ENCODE measurements around the gene RPL18. TPM values are rescaled to one million over a fixed set of nuclear protein-coding genes. Genes with fewer than 3 reads are reported as not detected.
A peak's percentile ranks its signal among the peaks of the same experiment; 100 is the strongest.

Gene RPL18
- total and polyA plus RNA-seq, 5 donors = 606 to 965 (median 705) TPM

GRCh38 chr19:48611872-48612271 lies 7.1 kb downstream of the RPL18 start:
- H3K27me3 ChIP-seq (ENCODE audit: control insufficient read depth, insufficient read depth) = no peaks in the 10 kb centered on the region
- H3K9me3 ChIP-seq (ENCODE audit: control insufficient read depth, low read length) = no peaks in the 10 kb centered on the region
- ATAC-seq = no peak
- no peaks in the 10 kb centered on the region for H3K4me1 ChIP-seq (ENCODE audit: control insufficient read depth, insufficient read depth, low read length)
- no peak overlapping the region for H3K4me3 ChIP-seq (ENCODE audit: low read length)
- 89% methylated on average over 14 of the region's 14 CpGs for WGBS
- intact Hi-C loops (cut with DNase I) = no loop called here
- DNase-seq = peak in 1 of 3 donors; percentile 24
- H3K27ac ChIP-seq (ENCODE audit: low read length) = no peak overlapping the region

DNA sequence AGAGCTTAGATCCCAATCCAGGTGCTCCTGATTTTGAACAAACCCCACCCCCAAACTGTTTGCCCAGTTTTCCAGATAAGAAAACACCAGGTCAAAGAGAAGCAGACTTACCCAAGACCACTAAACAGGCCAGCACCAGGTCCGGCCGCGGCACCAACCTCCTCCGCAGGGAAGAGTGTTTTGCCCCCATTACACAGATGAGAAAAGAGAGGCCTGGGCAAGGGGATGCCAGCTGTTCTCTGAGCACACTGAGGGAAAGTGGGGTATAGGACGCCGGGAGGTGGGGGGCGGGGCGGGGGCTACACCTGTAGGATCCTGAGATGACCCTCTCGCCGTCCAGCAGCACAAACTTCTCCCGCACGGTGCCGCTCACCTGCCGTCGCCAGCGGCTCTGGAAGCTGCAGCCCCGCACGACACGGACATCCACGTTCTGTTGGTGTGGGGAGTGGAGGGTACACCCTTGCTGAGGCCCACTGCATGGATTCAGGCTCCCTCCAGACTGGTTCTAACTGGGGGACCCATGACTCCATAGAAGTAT lies 9.3 kb downstream of the RPL18 start:
- Histone ChIP-seq H3K27me3 (ENCODE audit: control insufficient read depth, insufficient read depth) (no peaks in the 10 kb centered on the region), H3K4me3 (ENCODE audit: low read length) (no peak overlapping the region), H3K9me3 (ENCODE audit: control insufficient read depth, low read length) (no peaks in the 10 kb centered on the region), H3K27ac (ENCODE audit: low read length) (no peak overlapping the region), H3K4me1 (ENCODE audit: control insufficient read depth, insufficient read depth, low read length) (no peaks in the 10 kb centered on the region)
- DNase-seq (no peak), ATAC-seq (no peak)
- 93% methylated on average over 20 of the region's 20 CpGs for WGBS
- intact Hi-C loops (cut with DNase I) = no loop called here

DNA sequence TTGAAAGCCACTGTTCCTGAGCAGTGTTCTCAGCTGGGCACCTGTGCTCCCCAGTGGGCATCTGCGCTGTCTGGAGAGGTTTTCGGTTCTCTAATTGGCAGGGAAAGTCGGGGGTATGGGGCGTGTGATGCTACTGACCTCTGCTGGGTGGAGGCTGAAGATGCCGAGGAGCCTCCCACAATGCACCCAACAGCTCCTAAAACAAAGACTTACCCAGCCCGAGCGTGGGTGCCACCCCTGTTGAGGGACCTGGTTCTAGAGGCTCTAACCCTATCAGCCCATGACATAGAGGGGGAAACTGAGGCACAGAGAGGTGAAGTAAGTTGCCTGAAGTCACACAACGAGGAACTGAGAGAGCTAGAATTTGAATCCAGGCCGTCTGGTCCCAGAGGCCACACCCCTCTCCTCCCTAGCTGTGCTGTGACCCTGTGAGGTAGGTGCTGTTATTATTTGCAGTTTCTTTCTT lies 10.1 kb downstream of the RPL18 start:
- no peak overlapping the region for H3K4me3 ChIP-seq (ENCODE audit: low read length)
- H3K27me3 ChIP-seq (ENCODE audit: control insufficient read depth, insufficient read depth) = no peaks in the 10 kb centered on the region
- no peaks in the 10 kb centered on the region for H3K4me1 ChIP-seq (ENCODE audit: control insufficient read depth, insufficient read depth, low read length)
- peak in 1 of 3 donors; percentile 70 for DNase-seq
- WGBS = 22% methylated on average over 9 of the region's 9 CpGs
- H3K9me3 ChIP-seq (ENCODE audit: control insufficient read depth, low read length) = no peaks in the 10 kb centered on the region
- ATAC-seq = peak; percentile 17 to 22
- no peak overlapping the region for H3K27ac ChIP-seq (ENCODE audit: low read length)
- intact Hi-C loops (cut with DNase I) = no loop called here

DNA sequence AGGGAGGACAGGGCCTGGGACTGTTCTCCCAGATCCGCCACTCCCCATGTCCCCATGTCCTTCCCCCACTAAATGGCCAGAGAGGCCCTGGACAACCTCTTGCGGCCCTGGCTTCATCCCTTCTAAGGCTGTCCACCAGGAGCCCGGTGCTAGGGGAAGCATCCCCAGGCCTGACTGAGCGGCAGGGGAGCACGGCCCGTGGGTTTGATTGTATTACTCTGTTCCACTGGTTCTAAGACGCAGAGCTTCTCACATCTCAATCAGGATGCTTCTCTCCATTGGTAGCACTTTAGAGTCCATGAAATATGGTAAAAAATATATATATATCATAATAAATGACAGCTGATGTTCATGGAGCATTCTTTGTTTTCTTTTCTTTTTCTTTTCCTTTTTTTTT lies 11.6 kb downstream of the RPL18 start:
- no peaks in the 10 kb centered on the region for H3K27me3 ChIP-seq (ENCODE audit: control insufficient read depth, insufficient read depth)
- H3K27ac ChIP-seq (ENCODE audit: low read length) = no peak overlapping the region
- intact Hi-C loops (cut with DNase I) = no loop called here
- H3K4me3 ChIP-seq (ENCODE audit: low read length) = no peak overlapping the region
- H3K4me1 ChIP-seq (ENCODE audit: control insufficient read depth, insufficient read depth, low read length) = no peaks in the 10 kb centered on the region
- WGBS = 84% methylated on average over 7 of the region's 7 CpGs
- ATAC-seq = no peak
- DNase-seq = no peak
- no peaks in the 10 kb centered on the region for H3K9me3 ChIP-seq (ENCODE audit: control insufficient read depth, low read length)

GRCh38 chr19:48606463-48607358 lies 12.3 kb downstream of the RPL18 start, which contains the start of gene SPACA4:
SPACA4 (plus strand) TSS chr19:48606742; CDS start chr19:48606979, 237 bp downstream.
- Histone ChIP-seq H3K4me3 (ENCODE audit: low read length) (no peak within 1 kb of the TSS), H3K27me3 (ENCODE audit: control insufficient read depth, insufficient read depth) (no peaks in the 10 kb centered on the region), H3K9me3 (ENCODE audit: control insufficient read depth, low read length) (no peaks in the 10 kb centered on the region), H3K27ac (ENCODE audit: low read length) (no peak within 1 kb of the TSS), H3K4me1 (ENCODE audit: control insufficient read depth, insufficient read depth, low read length) (no peaks in the 10 kb centered on the region)
- ATAC-seq (peak in 1 of 2 donors; percentile 6), DNase-seq (no peak)
- intact Hi-C loops (cut with DNase I) = no loop called here
- WGBS = 86% methylated on average over 39 of the region's 39 CpGs

DNA sequence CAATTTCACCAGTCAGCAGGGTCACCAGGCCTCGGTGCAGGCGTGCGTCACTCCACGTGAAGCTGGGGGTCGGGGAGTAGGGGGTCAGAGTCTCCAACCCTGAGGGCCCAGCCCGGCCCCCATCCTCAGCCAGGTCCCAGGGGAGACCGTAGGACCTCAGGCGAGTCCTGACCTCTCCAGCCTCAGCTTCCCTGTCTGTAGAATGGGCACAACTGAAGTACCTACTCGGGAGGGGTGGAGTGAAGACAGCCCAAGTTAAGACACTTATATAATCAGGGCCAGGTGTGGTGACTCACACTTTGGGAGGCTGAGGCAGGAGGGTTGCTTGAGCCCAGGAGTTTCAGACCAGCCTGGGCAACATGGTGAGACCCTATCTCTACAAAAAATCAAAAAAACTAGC lies 15.1 kb downstream of the RPL18 start:
- no peaks in the 10 kb centered on the region for H3K9me3 ChIP-seq (ENCODE audit: control insufficient read depth, low read length)
- no peak overlapping the region for H3K4me3 ChIP-seq (ENCODE audit: low read length)
- no peak overlapping the region for H3K27ac ChIP-seq (ENCODE audit: low read length)
- intact Hi-C loops (cut with DNase I) = no loop called here
- WGBS = 89% methylated on average over 9 of the region's 9 CpGs
- no peak for DNase-seq
- ATAC-seq = no peak
- H3K4me1 ChIP-seq (ENCODE audit: control insufficient read depth, insufficient read depth, low read length) = no peaks in the 10 kb centered on the region
- H3K27me3 ChIP-seq (ENCODE audit: control insufficient read depth, insufficient read depth) = no peaks in the 10 kb centered on the region

GRCh38 chr19:48603449-48603848 lies 15.5 kb downstream of the RPL18 start:
- Histone ChIP-seq H3K27me3 (ENCODE audit: control insufficient read depth, insufficient read depth) (no peaks in the 10 kb centered on the region), H3K4me1 (ENCODE audit: control insufficient read depth, insufficient read depth, low read length) (no peaks in the 10 kb centered on the region), H3K27ac (ENCODE audit: low read length) (no peak overlapping the region), H3K9me3 (ENCODE audit: control insufficient read depth, low read length) (no peaks in the 10 kb centered on the region), H3K4me3 (ENCODE audit: low read length) (no peak overlapping the region)
- ATAC-seq (no peak), DNase-seq (no peak)
- WGBS = 87% methylated on average over 39 of the region's 39 CpGs
- intact Hi-C loops (cut with DNase I) = no loop called here

DNA sequence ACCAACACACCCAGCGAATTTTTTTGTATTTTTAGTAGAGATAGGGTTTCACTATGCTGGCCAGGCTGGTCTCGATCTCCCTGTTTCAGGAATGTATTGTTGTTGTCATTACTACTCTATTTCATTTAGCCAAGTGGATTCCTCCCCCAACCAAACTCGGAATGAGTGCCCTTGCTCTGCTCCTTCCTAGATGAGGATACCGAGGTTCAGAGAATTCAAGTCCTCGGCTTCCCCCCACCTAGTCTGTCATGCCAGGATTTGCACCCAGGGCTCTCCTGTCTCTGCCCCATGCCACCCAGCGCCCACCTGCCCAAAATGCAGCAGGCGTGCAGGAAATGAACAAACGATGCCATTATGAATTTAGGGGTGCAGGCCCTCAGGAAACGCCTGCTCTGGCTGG lies 16.0 kb downstream of the RPL18 start:
- ATAC-seq (no peak), DNase-seq (no peak)
- WGBS = 82% methylated on average over 9 of the region's 9 CpGs
- intact Hi-C loops (cut with DNase I) = no loop called here
- no peaks in the 10 kb centered on the region for H3K4me1 ChIP-seq (ENCODE audit: control insufficient read depth, insufficient read depth, low read length)
- H3K4me3 ChIP-seq (ENCODE audit: low read length) = no peak overlapping the region
- H3K9me3 ChIP-seq (ENCODE audit: control insufficient read depth, low read length) = no peaks in the 10 kb centered on the region
- no peak overlapping the region for H3K27ac ChIP-seq (ENCODE audit: low read length)
- no peaks in the 10 kb centered on the region for H3K27me3 ChIP-seq (ENCODE audit: control insufficient read depth, insufficient read depth)

DNA sequence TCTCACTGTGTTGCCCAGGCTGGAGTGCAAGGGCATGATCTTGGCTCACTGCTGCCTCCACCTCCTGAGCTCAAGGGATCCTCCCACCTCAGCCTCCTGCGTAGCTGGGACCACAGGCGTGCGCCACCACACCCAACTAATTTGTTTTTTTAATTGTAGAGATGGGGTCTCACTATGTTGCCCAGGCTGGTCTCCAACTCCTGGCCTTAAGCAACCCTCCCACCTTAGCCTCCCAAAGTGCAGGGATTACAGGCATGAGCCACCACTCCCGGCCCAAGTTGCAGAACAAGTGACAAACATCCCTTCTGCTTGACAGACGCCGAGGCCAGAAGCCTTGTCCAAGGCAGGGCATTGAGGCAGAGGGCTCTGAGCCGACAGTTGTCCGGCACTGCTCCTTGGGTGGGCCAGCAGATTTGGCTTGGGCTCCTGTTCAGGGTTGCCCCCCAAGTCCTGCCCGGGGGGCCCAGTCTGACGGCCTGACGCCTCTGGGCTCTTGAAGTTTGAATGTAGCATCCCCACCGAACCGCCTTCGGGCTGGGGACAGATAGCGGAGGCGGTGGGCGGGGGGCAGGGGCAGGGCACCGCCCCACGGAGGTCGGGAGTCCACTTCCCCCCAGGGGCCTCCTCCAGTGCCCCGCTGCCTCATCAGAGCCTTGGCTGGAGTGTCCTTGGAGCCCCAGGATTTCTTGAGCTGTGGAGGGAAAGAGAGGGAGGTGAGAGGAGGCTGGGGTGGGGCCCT lies 18.1 kb downstream of the RPL18 start:
- DNase-seq = no peak

DNA sequence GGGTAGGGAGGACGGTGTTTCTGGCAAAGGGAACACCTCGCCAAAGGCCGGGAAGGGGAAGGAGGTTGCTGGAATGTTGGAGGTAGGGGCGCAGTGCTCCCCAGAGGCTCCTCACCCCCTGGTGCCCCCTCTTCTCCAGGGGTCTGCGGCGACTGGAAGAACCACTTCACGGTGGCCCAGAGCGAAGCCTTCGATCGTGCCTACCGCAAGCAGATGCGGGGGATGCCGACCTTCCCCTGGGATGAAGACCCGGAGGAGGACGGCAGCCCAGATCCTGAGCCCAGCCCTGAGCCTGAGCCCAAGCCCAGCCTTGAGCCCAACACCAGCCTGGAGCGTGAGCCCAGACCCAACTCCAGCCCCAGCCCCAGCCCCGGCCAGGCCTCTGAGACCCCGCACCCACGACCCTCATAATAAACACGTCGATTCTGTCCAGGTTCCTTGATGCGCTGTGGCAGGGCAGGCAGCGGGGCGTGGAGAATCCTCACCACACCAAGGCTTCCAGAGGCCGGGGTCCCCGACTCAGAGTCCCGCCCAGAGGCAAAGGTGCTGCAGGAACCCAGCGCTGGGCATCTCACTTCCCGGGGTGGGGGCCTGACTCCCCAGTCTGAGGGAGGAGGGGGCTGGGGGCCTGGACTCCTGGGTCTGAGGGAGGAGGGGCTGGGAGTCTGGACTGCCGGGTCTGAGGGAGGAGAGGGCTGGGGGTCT lies 19.8 kb downstream of the RPL18 start:
- Histone ChIP-seq H3K27ac (ENCODE audit: low read length) (no peak overlapping the region), H3K4me3 (ENCODE audit: low read length) (no peak overlapping the region), H3K27me3 (ENCODE audit: control insufficient read depth, insufficient read depth) (no peaks in the 10 kb centered on the region), H3K4me1 (ENCODE audit: control insufficient read depth, insufficient read depth, low read length) (no peaks in the 10 kb centered on the region), H3K9me3 (ENCODE audit: control insufficient read depth, low read length) (no peaks in the 10 kb centered on the region)
- DNase-seq (no peak), ATAC-seq (no peak)
- intact Hi-C loops (cut with DNase I) = no loop called here
- 72% methylated on average over 30 of the region's 30 CpGs for WGBS

More for the DNA sequence above, 18.1 kb downstream of the RPL18 start:
- Histone ChIP-seq H3K4me3 (ENCODE audit: low read length) (no peak overlapping the region), H3K4me1 (ENCODE audit: control insufficient read depth, insufficient read depth, low read length) (no peaks in the 10 kb centered on the region), H3K27me3 (ENCODE audit: control insufficient read depth, insufficient read depth) (no peaks in the 10 kb centered on the region), H3K9me3 (ENCODE audit: control insufficient read depth, low read length) (no peaks in the 10 kb centered on the region), H3K27ac (ENCODE audit: low read length) (no peak overlapping the region)
- peak in 1 of 2 donors; percentile 11 for ATAC-seq
- 81% methylated on average over 21 of the region's 21 CpGs for WGBS
- intact Hi-C loops (cut with DNase I) = no loop called here

All from right cardiac atrium (tissue), 5 donors.